NCI-H1092 treated with DMSO at 0.1 percent for 48 hours (cell line): ENCODE results near the gene ALDH1L1.

ENCODE experiments used
- DNase-seq: peaks from one replicate; lab custom pipeline; 2025; lab: John Stamatoyannopoulos, UW

Gene ALDH1L1

GRCh38 chr3:126194713-126195305 lies 14.4 kb upstream of the ALDH1L1 start:
- DNase-seq, result no peak

DNA sequence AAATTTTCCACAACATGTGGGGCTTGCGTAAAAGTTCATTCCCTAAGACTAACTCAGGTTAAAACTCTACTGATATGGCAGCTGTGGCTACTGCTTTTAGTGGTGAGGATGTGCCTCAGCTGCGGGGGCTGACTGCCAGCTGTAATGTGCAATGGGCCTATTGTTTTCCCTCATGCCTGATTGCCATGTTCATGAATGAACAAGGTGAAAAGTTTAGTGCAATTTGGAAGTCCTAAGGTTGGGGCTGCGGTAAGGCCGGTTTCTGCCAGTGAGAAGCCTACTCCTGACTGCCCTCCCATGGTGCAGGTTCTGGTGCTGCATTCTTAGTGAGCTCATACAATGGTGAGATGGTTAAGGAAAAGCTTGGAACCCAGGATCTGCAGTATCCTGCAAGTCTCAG lies 10.9 kb upstream of the ALDH1L1 start:
- DNase-seq, result no peak

DNA sequence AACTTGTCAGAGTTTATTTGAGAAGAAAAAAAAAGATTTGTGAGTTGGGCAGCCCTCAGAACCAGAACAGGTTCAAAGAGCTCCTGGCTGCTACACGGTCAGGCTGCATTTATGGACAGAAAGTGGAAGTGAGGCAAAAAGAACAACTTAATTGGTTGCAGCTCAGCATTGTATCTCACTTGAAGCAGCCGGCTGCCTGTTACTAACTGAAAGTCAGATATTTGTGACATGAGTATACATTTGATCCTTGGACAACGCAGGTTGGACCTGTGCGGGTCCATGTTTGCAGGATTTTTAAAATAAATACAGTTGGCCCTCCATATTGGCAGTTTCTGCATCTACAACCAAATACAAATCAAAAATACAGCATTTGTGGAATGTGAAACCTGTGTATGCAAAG lies 7.5 kb upstream of the ALDH1L1 start:
- DNase-seq, result no peak

- no peak for DNase-seq
Observed at GRCh38 chr3:126186749-126187148, 6.4 kb upstream of the ALDH1L1 start.

- no peak for DNase-seq
Observed at GRCh38 chr3:126186271-126186670, 5.9 kb upstream of the ALDH1L1 start.

- DNase-seq, result no peak
Observed at GRCh38 chr3:126184465-126185000, 4.1 kb upstream of the ALDH1L1 start.

- no peak for DNase-seq
Observed at GRCh38 chr3:126181398-126181725, 976 bp upstream of the ALDH1L1 start.

DNA sequence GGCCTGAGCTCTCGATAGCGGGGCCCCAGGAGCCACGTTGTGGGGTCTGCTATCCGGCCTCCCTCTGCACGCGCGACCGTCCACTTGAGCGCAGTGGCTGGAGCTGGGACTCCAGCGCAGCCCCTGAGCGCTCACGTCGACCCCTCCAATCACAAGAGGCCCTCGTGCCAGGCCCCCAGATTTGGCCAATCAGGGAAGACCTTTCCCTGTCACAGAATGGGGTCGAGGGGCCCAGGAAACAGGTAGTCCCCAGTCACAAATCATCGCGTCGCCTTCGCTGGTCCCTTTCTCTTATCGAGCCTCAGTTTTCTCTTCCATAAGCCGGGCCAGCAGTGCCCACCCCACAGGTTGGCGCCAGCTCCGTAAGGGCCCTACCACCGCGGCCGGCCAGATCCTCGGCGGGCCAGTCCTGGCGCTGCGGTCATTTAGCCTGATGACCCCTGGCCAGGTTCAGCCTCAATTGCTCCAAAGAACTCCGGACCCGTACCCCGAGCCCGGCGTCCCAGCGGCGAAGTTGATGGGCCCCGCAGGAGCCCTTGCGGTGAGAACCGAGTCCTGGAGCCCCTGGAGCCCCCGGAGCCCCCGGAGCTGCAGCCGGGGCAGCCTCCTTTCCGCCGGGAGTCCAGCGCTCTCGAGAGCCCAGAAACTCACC lies 435 bp downstream of the ALDH1L1 start:
- no peak for DNase-seq

GRCh38 chr3:126170073-126170777 lies 10.2 kb downstream of the ALDH1L1 start:
- no peak for DNase-seq

- DNase-seq, result no peak
Observed at GRCh38 chr3:126167566-126167965, 12.8 kb downstream of the ALDH1L1 start.

DNA sequence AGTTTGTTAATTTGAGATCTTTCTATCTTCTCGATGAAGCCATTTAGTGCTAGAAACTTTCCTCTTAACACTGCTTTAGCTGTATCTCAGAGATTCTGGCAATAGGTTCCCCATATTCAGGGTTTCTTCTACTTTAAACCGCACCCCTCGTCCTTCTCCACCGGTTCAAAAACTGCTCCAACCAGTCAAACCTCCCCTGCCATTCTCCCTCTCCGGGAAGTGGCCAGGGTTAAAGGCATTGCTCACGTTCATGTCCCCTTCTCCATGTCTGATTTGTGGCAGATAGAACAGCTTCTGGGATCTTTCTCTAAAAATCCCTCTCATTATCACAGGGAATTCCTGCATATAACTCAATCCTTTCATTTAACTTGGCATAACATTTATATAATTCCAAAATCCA lies 14.4 kb downstream of the ALDH1L1 start:
- DNase-seq, result no peak

GRCh38 chr3:126161309-126161708 lies 19.1 kb downstream of the ALDH1L1 start:
- no peak for DNase-seq

- no peak for DNase-seq
Observed at GRCh38 chr3:126160243-126161210, 19.9 kb downstream of the ALDH1L1 start.

DNA sequence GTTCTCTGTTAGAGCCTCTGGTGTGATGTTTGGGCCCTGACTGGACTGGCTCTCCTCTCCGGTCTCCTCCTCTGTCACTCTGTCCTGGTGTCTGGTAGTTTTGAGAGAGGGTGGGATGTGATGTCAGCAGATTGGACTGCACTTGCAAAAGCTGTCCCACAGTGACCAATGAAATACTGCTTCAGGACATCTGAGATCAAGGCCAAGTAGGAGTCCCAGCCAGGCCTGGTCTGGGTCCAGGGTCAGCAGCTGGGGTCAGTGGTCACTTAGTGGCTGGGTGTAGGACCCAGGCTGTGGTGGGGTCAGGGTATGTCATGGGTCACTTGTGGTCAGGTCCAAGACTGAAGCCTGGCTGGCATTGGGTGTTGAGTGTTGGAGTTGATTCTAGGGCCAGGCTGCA lies 20.9 kb downstream of the ALDH1L1 start:
- DNase-seq, result no peak

GRCh38 chr3:126158912-126159454 lies 21.4 kb downstream of the ALDH1L1 start:
- DNase-seq, result no peak

DNA sequence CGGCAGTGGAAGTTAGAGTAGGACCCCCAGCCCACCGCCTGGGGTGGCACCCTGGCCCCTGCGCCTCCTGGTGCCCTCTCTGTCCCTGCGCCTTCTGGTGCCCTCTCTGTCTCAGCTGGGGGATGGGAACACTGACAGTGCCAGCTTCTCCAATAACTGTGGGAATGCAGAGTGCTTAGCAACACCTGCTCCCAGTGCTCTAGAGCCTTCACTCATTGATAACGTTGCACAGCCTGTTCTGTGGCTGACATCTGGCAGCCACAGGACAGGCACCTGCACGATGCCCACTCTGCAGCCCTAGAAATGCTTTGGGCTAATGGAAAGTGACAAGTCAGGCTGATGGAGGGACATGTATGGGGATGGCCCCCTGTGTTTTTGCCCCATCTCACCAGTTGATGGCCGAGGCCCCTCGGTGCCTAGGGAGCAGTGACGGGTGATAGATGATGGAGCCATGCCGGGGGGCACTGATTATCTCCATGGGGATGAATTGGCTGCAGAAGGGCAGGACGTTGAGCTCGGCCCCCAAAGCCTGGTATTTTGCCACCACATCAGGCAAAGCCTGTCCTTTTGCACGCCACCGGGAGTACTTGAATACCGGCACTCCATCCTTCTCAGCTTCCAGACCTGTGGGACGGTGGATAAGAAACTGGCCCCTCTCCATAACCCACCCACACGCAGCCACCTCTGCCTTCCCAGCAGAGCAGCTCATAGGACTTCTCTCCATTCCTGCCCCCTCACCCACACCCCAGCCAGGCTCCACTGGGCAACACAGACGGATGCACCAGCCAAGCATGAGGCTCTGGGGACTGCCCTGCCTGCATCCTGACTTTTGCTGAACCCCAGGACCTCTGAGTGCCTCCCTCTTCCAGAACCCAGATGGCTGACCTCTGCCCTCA lies 22.1 kb downstream of the ALDH1L1 start:
- DNase-seq, result no peak

DNA sequence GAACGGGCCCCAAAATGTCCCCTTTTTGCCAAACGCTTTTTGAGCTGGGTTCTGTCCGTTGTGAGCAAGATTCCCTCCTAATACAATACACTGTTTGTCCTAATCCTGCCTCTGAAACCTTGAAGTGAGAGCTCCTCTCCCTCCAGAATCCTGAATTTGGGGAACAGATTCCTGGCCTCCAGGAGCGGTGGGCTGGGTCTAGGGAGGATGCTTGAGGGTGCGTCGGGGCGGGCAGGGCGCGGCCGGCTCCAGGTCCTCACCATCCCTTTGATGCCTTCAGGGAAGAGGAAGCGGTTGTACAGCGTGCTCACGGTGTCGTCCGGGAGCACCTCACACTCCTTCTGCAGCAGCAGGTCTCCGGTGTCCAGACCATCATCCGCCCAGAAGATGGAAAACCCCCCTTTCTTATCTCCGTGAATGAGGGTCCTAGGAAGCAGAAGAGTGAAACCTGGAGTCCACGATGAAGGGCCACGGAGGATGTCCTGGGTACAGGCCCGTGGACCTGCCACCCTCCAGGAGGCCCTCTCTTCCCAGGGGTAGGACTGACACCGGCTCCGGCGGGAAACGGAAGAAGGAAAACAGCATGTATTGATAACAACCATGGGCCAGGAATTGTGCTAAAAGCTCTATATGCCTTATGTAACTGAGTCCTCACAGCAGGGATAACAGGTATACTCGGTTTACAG lies 23.2 kb downstream of the ALDH1L1 start:
- no peak for DNase-seq

DNA sequence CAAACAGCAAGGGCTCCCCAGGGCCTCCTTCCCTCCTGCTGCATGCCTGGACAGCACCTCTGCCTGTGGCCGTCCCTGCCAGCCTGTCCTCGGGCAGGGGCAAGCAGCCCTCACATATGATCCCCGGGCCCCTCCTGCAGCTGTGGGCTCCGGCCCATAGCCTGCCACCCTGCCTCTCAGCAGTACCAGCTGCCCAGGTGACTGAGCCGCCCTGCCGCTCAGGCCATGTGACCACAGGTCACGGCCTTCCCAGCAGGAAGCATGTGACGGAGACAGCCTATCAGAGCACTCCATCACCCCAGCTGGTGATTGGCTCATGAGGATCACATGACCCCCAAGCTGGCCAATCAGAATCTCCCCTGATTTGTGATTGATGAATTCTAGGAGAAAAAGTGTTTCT lies 23.9 kb downstream of the ALDH1L1 start:
- no peak for DNase-seq

DNA sequence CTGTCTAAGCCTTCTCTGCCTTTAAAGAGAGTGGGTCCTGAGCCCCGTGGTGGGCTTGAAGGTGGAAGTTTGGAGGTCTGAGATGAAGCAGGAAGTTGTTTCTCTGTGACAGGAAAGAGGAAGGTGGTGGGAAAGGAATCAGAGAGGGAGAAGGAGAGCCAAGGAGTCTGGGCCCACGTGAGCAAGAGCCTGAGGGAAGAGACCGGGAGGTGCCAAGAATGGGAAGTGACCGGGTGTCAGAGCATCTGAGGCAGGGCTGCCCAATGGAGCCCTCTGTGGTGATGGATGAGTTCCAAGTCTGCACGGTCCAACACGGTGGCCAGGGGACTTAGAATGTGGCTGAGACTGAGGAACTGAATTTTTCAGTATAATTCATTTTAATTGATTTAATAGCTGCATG lies 24.6 kb downstream of the ALDH1L1 start:
- DNase-seq, result no peak

DNA sequence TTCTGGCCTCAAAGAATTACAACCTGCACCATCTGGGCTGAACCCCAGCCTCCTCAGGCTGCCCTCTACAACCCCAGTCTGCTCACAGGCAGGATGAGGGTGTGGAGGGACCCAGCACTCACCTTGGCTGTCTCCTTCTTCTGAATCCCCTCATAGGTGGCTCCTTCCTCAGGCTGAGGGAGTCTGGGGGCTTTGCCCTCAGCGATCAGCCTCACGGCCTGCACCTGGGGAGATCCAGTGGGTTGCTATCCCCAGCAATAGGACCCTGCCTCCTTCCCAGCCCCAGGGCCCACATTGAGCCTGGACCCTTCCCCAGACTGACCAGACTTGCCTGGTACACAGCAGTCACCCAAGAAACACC lies 25.1 kb downstream of the ALDH1L1 start:
- no peak for DNase-seq
